ENCODE data around the gene KDM7A. TPM values are rescaled to one million over a fixed set of nuclear protein-coding genes. Genes with fewer than 3 reads are reported as not detected.
"Not testable (repeated sequence)": the region's sequence is repeated elsewhere in the genome, so short reads cannot be mapped to it uniquely, and the experiment has no call there.

Gene KDM7A
- polyA plus RNA-seq, 1 experiment = 3.8 TPM

- DNase-seq (ENCODE audit: low read depth, low spot score) = no peak
- Histone ChIP-seq H3K4me3 (ENCODE audit: low read depth, low read length) (no peak overlapping the region), H3K9me3 (ENCODE audit: control insufficient read depth, insufficient read depth, low read length) (no peaks in the 10 kb centered on the region), H3K27me3 (ENCODE audit: control insufficient read depth, insufficient read depth, low read length) (no peaks in the 10 kb centered on the region), H3K27ac (ENCODE audit: low read depth, low read length) (no peak overlapping the region)
- TF ChIP-seq CTCF (IDR thresholded peaks at IDR 0.05; ENCODE audit: low read depth, low read length) = no peak
- ChIA-PET POLR2A (no interaction called here), CTCF (no interaction called here)
Measured at GRCh38 chr7:140127360-140128127, 49.2 kb downstream of the KDM7A start.

- no peak for TF ChIP-seq CTCF (IDR thresholded peaks at IDR 0.05; ENCODE audit: low read depth, low read length)
- Histone ChIP-seq H3K4me3 (ENCODE audit: low read depth, low read length) (no peak overlapping the region), H3K27ac (ENCODE audit: low read depth, low read length) (no peak overlapping the region), H3K9me3 (ENCODE audit: control insufficient read depth, insufficient read depth, low read length) (no peaks in the 10 kb centered on the region), H3K27me3 (ENCODE audit: control insufficient read depth, insufficient read depth, low read length) (no peaks in the 10 kb centered on the region)
- POLR2A ChIA-PET = no interaction called here
- DNase-seq (ENCODE audit: low read depth, low spot score) = no peak
- CTCF ChIA-PET = no interaction called here
Measured at GRCh38 chr7:140126435-140127034, 50.2 kb downstream of the KDM7A start.

- Histone ChIP-seq H3K9me3 (ENCODE audit: control insufficient read depth, insufficient read depth, low read length) (no peaks in the 10 kb centered on the region), H3K27me3 (ENCODE audit: control insufficient read depth, insufficient read depth, low read length) (no peaks in the 10 kb centered on the region), H3K27ac (ENCODE audit: low read depth, low read length) (no peak overlapping the region), H3K4me3 (ENCODE audit: low read depth, low read length) (no peak overlapping the region)
- no peak for DNase-seq (ENCODE audit: low read depth, low spot score)
- CTCF ChIA-PET = no interaction called here
- TF ChIP-seq CTCF (IDR thresholded peaks at IDR 0.05; ENCODE audit: low read depth, low read length) = no peak
- POLR2A ChIA-PET = no interaction called here
Measured at GRCh38 chr7:140122965-140123364, 53.8 kb downstream of the KDM7A start.

- CTCF ChIA-PET = no interaction called here
- POLR2A ChIA-PET = no interaction called here
Measured at GRCh38 chr7:140121326-140121725, 55.5 kb downstream of the KDM7A start.

GRCh38 chr7:140114817-140115216 lies 62.0 kb downstream of the KDM7A start:
- POLR2A ChIA-PET; H3K9me3 ChIP-seq (ENCODE audit: control insufficient read depth, insufficient read depth, low read length); DNase-seq (ENCODE audit: low read depth, low spot score); H3K27ac ChIP-seq (ENCODE audit: low read depth, low read length); H3K4me3 ChIP-seq (ENCODE audit: low read depth, low read length); H3K27me3 ChIP-seq (ENCODE audit: control insufficient read depth, insufficient read depth, low read length): not testable (repeated sequence)
- CTCF ChIA-PET = interaction anchor here (1.6 kb wide), 1 partner anchor 680 kb away, joined by 4 read pairs; no protein-coding TSS in a partner anchor

More at GRCh38 chr7:140121326-140121725, 55.5 kb downstream of the KDM7A start:
- H3K27me3 ChIP-seq (ENCODE audit: control insufficient read depth, insufficient read depth, low read length) = no peaks in the 10 kb centered on the region
- no peak for TF ChIP-seq CTCF (IDR thresholded peaks at IDR 0.05; ENCODE audit: low read depth, low read length)
- H3K9me3 ChIP-seq (ENCODE audit: control insufficient read depth, insufficient read depth, low read length) = no peaks in the 10 kb centered on the region
- H3K4me3 ChIP-seq (ENCODE audit: low read depth, low read length) = no peak overlapping the region
- no peak for DNase-seq (ENCODE audit: low read depth, low spot score)
- H3K27ac ChIP-seq (ENCODE audit: low read depth, low read length) = no peak overlapping the region

GRCh38 chr7:140108777-140109176 lies 68.0 kb downstream of the KDM7A start:
- H3K27me3 ChIP-seq (ENCODE audit: control insufficient read depth, insufficient read depth, low read length); DNase-seq (ENCODE audit: low read depth, low spot score); CTCF ChIA-PET; H3K9me3 ChIP-seq (ENCODE audit: control insufficient read depth, insufficient read depth, low read length); H3K27ac ChIP-seq (ENCODE audit: low read depth, low read length); H3K4me3 ChIP-seq (ENCODE audit: low read depth, low read length); POLR2A ChIA-PET: not testable (repeated sequence)
